GM20431 (cell line): ENCODE data around the gene ILDR1.
"Not testable (repeated sequence)": the region's sequence is repeated elsewhere in the genome, so short reads cannot be mapped to it uniquely, and the experiment has no call there.

ENCODE experiments used
- in situ Hi-C: fragments of 300-500 bp; cut with MseI, MboI; formaldehyde crosslinking; loops from one replicate; pipeline ENCODE4 v1.15.0; 2020; ENCODE audit warnings: low sequenced_read_pairs; ENCODE audit not compliant: unreplicated experiment

ILDR1 gene

DNA sequence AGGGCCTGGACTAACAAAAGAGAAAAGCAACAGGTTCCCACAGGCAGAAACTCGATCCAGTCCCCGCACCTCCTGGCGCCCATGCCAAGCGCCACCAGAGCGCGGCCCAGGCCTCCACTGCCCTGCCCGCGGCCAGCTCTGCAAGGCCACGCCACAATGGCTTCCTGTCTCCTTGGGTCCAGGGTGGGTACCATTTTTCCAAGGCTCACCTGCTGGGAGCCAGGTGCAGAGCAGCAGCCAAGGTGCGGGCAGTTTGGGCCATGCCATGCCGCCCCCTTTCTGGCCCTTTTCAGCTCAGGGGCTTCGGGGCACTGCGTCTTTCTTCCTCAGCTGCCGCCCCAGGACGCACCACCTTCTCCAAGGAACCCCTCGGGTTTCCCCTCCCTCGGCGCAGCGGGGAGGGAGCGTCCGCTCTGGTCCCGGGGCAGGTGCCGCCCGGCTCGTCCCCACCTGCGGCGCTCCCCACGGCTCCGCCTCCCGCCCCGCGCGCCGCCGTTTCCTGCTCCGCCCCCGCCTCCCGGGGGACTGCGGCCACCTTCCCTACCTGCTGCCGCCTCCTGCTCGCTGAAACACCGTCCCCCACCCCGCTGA lies at the start of gene ILDR1:
TSS of gene ILDR1 (minus strand) at position 437 of the 591 bp plus-strand sequence. CDS start at position 267, 170 bp downstream.
- in situ Hi-C loops: no loop called here

DNA sequence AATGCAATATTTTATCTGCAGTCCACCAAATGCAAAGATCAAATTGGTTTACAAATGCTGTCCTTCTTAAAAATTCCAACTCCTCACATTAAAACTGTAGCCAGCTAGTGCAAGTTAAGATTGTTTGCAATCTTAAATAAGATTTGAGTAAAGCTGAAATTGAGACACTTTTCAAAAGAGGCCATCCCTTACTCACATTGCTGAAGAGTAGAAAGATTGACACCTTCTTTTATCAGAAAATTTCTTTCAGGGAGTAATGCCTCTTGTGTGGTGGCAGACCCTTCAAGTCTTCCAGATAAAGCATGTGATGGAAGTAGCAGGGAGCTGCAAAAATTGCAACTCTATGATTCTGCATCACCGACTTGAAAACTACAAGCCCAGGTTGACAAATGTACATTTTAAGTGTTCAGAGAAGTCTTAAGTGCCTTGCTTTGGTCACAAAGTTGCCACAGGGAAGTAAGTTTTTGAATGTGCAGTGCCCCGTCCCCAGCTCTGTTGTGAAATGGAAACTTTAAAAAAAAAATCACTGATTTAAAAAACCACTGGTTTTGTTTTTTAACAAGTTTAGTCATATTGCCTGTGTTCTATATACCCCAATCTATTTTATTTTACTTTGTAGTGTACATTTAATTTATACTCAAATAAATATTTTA lies 45.7 kb upstream of the ILDR1 start:
- in situ Hi-C loops: no loop called here

DNA sequence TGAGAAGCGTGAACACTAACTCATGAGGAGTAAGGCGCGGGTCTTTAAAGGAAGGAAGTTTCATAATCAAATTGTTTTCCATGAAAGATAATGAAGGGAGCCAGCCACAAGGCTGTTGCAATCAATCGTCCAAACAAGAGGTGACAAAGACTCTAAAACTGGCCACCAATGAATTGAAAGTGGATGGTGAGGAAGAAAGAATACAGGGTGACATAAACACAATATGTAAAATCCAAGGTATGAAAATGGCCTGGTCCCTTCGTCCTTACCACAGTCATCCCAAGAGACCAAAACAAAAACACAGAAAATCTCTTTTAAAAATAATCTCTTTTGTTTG lies 45.1 kb upstream of the ILDR1 start:
- in situ Hi-C loops: no loop called here

DNA sequence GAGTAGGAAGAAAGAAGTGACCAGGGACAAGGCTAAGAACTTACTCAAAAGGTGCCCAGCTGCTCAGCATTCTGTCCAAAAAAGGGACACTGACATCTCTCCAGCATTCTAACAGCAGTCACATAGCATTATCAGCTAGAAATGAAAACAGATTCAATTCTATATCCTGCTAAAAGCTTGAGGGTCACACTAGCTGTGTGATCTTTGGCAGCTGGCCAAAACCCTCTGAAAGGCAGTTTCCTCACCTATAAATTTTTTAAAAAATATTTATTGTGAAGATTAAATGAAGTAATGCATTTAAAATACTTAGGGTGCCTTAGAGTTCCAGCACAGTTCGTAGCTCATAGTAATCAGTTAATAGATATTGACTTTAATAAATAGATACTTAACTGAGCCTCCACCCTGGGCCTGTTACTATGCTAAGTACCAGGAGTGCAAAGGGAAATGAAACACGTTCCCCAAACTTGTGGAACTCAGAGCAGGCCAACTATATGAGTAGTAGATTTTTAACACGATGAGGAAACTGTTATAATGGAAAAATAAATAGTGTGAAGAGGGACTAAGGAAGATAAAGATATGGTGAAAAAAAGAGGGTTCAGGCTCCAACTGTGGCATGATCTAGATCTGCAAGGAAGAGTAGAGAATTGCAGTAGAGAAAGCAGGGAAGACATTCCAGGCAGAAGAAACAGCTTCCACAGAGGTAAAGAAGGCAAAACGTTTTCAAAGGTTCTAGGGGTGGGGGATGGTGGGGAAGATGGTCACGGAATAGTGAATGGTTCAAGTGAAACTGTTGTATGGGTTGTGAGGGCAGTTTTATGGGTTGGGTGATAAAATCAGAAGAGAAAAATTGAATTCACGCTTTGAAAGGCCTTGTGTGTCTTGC lies 44.5 kb upstream of the ILDR1 start:
- in situ Hi-C loops: no loop called here

DNA sequence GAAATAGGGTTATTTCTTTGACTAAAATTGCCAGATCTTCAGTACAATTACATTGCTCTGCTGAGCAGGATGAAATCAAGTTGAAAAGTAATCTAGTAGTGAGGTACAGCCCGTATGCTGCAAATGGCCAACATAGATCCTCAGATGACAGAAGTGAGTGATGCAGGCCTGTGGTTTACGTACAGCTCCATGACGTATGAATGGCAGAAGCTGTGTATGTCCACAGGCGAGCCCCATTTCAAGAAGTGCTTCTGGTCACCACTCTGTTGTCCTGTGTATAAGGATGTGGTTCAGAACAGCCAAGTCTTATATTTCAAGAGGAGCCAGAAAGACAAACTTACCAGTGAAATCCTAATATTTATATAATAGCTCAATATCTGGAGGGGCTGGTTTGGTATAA lies 42.3 kb upstream of the ILDR1 start:
- in situ Hi-C loops: no loop called here

DNA sequence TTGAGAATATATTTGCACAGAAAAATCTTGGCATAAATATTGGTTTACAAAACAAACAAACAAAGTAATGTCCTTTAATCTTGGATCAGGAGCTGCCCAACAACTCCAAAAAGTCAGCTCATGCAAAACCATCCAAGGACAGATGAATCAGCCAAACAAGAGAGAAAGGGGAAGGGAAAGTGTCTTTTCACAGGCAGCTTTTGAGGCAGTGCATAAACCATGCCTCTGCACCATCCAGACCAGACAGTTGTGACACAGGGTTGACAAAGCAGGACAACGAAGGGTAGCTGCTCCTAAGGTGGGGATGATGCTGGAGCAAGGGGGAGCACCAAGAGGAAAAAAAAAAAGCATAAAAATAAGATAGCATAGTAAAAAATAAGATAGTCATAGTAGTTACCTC lies 41.9 kb upstream of the ILDR1 start:
- in situ Hi-C loops: no loop called here

DNA sequence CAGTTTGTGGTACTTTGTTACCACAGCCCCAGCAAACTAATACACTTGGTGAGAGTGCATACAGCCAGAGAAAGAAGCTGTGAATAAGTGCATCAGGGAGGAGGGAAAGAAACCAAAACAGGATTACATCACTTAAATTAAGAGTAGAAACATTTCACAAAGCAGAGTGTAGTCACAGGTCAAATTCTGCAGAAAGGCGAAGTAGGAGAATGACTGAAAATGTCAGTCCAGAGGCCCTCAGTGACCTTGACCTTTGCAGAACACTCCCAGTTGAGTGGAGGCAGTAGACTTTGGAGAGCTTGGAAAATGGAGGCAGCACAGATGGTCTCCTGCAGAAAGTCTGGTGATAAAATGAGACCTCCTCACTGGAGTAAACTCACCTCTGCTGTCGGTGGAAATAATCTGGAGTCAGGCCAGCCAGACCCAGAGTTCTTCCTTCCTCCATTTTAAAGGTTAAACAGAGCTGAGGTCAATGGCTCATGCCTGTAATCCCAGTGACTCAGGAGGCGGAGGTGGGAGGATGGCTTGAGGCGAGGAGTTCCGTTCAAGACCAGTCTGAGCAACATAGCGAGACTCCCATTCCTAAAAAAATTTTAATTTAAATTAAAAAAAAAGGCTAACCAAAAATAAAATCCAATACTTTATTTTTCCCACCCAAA lies 38.1 kb upstream of the ILDR1 start:
- in situ Hi-C loops: no loop called here

DNA sequence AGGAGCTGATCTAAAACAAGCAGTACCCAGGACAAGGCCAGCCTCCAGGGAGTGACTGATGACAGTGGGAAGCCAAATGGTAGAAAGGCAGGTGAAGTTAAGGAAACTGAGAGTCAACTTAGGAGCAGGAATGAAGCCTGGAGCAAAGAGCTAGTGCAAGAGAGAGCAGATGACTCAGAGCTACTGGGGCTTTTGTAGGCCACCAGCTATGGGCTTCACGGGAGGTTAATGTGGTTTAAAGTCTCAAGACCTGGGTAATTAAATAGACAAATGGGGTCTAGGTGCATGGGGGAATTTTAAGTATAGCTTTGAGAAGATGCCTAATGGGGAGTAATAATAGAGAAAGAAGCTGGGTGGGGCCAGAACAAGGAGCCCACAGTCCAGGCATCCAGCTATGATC lies 36.2 kb upstream of the ILDR1 start:
- in situ Hi-C loops: no loop called here

DNA sequence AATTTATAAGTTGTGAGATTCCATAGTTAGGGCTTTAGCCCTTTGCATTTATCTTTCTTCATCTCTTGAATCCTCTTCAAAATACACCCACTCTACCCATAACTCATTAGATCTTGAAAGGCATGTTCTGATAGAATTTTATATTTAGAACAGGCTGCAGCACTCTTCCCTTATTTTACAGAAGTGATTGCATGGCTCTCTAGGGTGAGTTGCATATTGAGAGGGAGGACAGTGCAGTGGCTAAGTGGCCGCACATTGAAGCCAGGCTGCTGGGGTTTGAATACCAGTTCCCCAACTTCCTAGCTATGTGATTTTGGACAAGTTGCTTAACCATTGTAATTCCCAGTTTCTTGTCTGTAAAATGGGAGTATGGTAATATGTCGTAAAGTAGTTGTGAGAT lies 35.6 kb upstream of the ILDR1 start:
- in situ Hi-C loops: no loop called here

DNA sequence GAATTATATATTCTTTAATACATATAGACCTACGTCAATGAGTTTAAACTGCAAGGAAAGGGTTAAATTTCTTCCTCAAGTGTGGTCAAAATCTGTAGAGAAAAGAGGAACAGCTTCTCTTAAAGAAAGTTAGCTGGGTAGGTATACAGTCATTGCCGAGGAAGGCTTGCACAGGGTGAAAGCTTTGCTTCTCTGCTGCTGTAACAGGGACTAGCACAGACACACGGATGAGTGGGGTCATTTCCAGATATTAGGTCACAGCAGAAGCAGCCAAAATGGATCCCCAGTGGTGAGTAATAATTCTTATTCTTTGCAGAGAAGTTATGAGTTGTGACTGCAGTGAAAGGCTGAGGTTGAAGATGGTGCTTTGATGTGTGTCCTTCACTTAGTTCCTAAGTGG lies 33.2 kb upstream of the ILDR1 start, which contains the start of gene CD86:
TSS of gene CD86 (plus strand) at position 148 of the 400 bp plus-strand sequence. CDS start at position 276, 128 bp downstream.
- in situ Hi-C loops: no loop called here

DNA sequence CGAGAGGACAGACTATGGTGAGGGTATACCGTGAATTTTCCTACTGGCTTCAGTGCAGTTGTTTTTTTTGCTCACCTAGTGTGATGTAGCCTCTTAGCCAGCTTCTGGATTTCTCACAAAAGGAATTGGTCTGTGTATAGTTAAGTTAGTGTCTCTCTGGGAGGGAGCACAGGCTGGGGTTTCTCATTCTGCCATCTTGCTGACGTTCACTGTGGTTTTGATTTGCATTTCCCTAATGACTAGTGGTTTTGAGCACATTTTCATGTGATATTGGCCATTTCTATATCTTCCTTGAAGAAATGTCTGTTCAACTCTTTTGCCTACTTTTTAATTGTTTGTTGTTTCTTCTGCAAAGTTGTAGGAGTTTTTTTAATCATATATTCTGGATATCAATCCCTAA lies 30.9 kb upstream of the ILDR1 start:
- in situ Hi-C loops: no loop called here

DNA sequence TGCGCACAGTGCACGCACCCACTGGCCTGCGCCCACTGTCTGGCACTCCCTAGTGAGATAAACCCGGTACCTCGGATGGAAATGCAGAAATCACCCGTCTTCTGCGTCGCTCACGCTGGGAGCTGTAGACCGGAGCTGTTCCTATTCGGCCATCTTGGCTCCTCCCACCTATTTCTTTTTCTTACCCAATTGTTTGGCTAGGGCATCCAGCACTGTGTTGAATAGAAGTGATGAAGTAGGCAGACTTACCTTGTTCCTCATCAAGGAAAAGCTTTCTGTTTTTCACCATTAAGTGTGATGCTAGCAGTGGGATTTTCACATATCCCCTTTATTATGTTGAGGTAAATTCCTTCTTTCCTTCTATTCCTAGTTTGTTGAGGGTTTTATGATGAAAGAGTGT lies 25.7 kb upstream of the ILDR1 start:
- in situ Hi-C loops: not testable (repeated sequence)

DNA sequence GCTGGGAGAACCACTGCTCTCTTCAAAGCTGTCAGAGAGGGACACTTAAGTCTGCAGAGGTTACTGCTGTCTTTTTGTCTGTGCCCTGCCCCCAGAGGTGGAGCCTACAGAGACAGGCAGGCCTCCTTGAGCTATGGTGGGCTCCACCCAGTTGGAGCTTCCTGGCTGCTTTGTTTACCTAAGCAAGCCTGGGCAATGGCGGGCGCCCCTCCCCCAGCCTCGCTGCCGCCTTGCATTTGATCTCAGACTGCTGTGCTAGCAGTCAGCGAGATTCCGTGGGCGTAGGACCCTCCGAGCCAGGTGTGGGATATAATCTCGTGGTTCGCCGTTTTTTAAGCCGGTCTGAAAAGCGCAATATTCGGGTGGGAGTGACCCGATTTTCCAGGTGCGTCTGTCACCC lies 25.2 kb upstream of the ILDR1 start:
- in situ Hi-C loops: not testable (repeated sequence)

DNA sequence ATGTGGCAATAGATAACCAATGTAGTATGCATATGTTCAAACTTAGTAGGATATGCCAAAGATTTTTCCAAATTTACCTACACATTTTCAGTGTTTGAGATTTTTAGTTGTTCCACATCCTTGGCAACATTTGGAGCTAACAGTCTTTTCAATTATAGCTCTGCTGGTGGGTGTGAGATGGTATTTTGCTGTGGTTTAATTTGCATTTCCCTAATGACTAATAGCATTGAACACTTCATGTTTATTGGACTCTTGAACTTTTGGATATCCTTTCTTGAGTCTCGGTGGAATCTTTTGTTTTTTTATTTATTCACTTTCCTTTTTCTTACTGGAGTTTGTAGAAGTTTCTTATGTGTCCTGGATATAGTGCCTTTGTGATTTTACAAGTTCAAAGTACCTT lies 11.0 kb upstream of the ILDR1 start:
- in situ Hi-C loops: no loop called here

DNA sequence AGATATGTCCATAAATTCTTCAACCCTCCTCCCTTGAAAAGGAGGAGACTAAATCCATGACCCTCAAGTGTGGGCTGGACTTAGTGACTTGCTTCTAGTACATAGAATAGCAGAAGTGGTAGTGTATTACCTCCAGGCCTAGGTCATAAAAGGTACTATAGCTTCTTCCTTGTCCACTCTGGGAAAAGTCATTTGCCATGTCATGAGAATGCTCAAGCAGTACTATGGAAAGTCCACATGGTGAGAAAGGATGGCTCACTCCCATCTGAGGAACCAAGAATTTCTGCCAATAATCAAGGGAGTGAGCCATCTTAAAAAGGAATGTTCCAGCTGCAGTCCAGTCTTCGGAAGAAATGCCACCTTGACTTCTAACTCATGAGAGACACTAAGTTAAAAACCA lies 10.5 kb upstream of the ILDR1 start:
- in situ Hi-C loops: no loop called here

DNA sequence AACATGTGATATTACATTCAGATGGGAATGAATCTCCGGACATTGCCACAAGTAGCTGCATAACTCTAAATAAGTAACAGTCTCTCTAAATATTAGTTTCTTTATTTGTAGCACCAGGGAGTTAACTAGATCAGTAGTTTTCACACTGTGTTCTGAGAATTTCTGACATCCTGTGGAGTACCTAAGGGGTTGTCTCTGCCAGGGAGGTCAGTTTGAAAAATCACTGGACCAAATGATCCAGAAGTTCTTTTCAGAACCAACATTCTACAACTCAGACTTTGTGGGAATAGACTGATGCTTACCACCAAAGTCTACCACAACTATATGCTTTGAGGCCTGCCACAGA lies 9.0 kb upstream of the ILDR1 start:
- in situ Hi-C loops: no loop called here

DNA sequence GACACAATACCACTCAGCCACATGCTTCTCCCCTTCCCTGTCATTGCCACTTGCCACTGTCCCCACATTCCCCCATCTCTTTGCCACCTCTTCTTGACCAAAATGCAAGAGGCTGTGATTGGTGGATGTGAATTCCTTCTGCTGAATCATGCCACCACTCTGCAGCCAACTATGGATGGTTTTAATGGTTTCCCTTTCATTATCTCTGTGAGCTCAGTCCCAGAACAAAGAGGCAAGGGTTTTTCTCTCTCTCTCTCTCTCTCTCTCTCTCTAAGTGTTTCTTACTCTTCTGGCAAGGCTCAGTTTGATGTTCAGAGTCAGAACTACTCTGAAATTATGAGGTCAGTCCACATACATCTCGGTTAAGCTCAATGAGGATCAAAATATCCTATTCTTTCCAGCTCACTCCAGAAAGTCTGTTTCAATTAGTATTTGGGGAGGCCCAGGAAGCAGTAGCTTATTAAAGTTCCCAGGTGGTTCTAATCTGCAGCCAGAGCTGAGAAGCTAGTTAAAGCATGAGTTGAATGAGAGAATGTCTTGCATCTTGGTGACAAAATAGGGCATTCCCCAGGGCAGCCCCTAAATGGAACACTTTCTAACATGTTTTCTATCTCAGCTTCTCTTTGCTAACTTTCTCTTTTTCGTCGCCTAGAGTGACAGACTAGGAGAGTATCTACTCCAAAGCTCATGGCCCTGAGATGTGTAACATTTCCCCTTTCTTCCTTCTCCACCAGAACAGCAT lies 8.5 kb upstream of the ILDR1 start:
- in situ Hi-C loops: no loop called here

DNA sequence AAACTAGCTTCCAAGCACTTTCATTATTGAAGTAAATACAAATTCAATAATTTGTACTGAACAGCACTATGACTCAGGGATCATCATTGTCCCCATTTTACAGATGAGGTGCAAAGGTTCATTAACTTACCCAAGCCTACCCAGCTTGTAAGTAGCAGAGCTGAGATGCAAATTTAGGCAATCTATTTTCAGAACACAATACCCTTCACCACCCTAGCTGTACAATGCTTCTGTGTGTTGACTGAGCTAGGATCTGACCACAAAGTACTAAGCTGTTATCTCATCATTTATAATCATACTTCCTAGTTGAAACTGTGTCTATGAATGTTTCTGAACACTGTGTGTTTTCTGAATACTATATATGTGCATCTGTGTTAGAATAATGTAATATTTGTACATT lies 3.2 kb upstream of the ILDR1 start:
- in situ Hi-C loops: no loop called here

DNA sequence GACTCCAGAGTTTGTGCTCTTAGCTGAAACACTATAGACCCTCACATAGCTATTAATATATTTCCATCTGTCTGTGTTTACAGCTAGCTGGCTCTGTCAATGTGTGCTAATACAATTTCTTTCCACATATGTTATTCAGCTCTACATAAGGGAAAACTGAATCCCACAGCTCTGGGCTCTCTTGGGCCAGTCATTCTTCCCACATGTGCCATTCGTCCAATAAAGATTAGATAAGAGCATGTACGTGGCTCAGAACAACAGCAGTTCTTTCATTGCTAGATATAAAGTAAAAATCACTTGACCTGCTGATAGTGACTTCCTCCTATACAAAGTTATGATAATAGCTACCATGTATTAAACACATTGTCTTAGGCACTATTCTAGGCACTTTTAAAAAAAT lies 2.8 kb upstream of the ILDR1 start:
- in situ Hi-C loops: no loop called here

DNA sequence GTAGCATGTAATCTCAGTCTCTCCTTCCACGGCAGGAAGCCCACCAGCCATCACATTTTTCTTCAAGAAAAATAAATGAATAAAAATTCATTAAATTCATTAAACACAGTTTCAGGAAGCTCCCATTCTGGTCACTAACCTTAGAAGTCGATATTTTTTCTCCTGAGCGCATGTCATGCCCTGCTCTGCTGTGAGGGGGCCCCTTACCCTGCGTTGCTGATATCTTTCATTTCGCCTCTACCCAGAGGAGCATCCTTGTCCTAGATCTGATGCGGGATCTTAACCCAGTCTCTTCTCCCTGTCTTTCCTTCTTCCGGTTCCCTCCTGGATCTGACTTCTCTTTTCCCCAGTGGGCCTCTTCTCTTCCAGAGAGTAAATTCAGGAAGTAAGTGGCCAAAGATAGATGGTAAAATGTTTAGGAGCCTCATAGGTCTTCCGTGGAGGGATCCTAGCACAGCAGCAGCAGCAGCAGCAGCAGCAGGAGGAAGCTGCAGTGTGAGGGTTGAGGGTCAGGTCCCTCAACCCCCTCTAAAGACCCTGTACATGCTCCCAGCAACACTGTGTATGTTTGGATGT lies 1.4 kb upstream of the ILDR1 start:
- in situ Hi-C loops: no loop called here
